ENCODE data around the gene KDM4B. TPM values are rescaled to one million over a fixed set of nuclear protein-coding genes. Genes with fewer than 3 reads are reported as not detected.

KDM4B gene
- total RNA-seq, 1 donor from 2014 or later = 24.5 TPM

- no peak for DNase-seq (ENCODE audit: low spot score in 2 of 2)
- FAIRE-seq = no peak
Observed at GRCh38 chr19:5081443-5082161, 112.7 kb downstream of the KDM4B start.

GRCh38 chr19:5083547-5083965 is 114.6 kb downstream of the KDM4B start:
- DNase-seq (ENCODE audit: low spot score in 2 of 2) = no peak
- no peak for FAIRE-seq

- DNase-seq (ENCODE audit: low spot score in 2 of 2) = no peak
Observed at GRCh38 chr19:5085566-5085965, 116.7 kb downstream of the KDM4B start.

GRCh38 chr19:5086230-5086629 is 117.3 kb downstream of the KDM4B start:
- DNase-seq (ENCODE audit: low spot score in 2 of 2) (no peak), FAIRE-seq (no peak)

More at GRCh38 chr19:5085566-5085965, 116.7 kb downstream of the KDM4B start:
- no peak for FAIRE-seq

GRCh38 chr19:5086725-5087439 is 118.0 kb downstream of the KDM4B start:
- no peak for DNase-seq (ENCODE audit: low spot score in 2 of 2)
- FAIRE-seq = no peak

GRCh38 chr19:5089283-5089682 is 120.4 kb downstream of the KDM4B start:
- DNase-seq (ENCODE audit: low spot score in 2 of 2) = no peak
- FAIRE-seq = no peak

GRCh38 chr19:5090465-5091017 is 121.6 kb downstream of the KDM4B start:
- DNase-seq (ENCODE audit: low spot score in 2 of 2) = no peak
- no peak for FAIRE-seq

GRCh38 chr19:5091018-5091683 is 122.2 kb downstream of the KDM4B start:
- DNase-seq (ENCODE audit: low spot score in 2 of 2) (peak in 1 of 2 donors; percentile 64), FAIRE-seq (no peak)

- FAIRE-seq (no peak), DNase-seq (ENCODE audit: low spot score in 2 of 2) (no peak)
Observed at GRCh38 chr19:5091684-5092480, 123.0 kb downstream of the KDM4B start.

GRCh38 chr19:5092481-5092843 is 123.5 kb downstream of the KDM4B start:
- DNase-seq (ENCODE audit: low spot score in 2 of 2) (no peak), FAIRE-seq (no peak)

- peak in 1 of 2 donors; percentile 59 for DNase-seq (ENCODE audit: low spot score in 2 of 2)
- no peak for FAIRE-seq
Observed at GRCh38 chr19:5093297-5093928, 124.5 kb downstream of the KDM4B start.

- FAIRE-seq (no peak), DNase-seq (ENCODE audit: low spot score in 2 of 2) (no peak)
Observed at GRCh38 chr19:5093948-5094718, 125.2 kb downstream of the KDM4B start.

GRCh38 chr19:5094768-5095567 is 126.1 kb downstream of the KDM4B start:
- no peak for FAIRE-seq

GRCh38 chr19:5095568-5095850 is 126.6 kb downstream of the KDM4B start:
- no peak for FAIRE-seq

More at GRCh38 chr19:5094768-5095567, 126.1 kb downstream of the KDM4B start:
- no peak for DNase-seq (ENCODE audit: low spot score in 2 of 2)

GRCh38 chr19:5096536-5096935 is 127.6 kb downstream of the KDM4B start:
- DNase-seq (ENCODE audit: low spot score in 2 of 2) (no peak), FAIRE-seq (no peak)

More at GRCh38 chr19:5095568-5095850, 126.6 kb downstream of the KDM4B start:
- DNase-seq (ENCODE audit: low spot score in 2 of 2) = no peak

- FAIRE-seq = no peak
- DNase-seq (ENCODE audit: low spot score in 2 of 2) = no peak
Observed at GRCh38 chr19:5097331-5097930, 128.5 kb downstream of the KDM4B start.

GRCh38 chr19:5097959-5098623 is 129.2 kb downstream of the KDM4B start:
- no peak for FAIRE-seq
- DNase-seq (ENCODE audit: low spot score in 2 of 2) = no peak

Data from frontal cortex (tissue), 4 donors.